NCI-H1694 treated with DMSO at 0.1 percent for 48 hours (cell line): ENCODE data around the gene SPRED3.

ENCODE experiments used
- DNase-seq: peaks from one replicate; lab custom pipeline; 2025; lab: John Stamatoyannopoulos, UW

Gene SPRED3

GRCh38 chr19:38445362-38445761 is 56.9 kb downstream of the SPRED3 start:
- DNase-seq: no peak

- no peak for DNase-seq
Measured at GRCh38 chr19:38448225-38448624, 59.7 kb downstream of the SPRED3 start.
